ENCODE results near the gene SARS1. TPM values are rescaled to one million over a fixed set of nuclear protein-coding genes. Genes with fewer than 3 reads are reported as not detected.

Gene SARS1
- total RNA-seq, 1 donor from 2014 or later = 348 TPM

GRCh38 chr1:109229531-109230127 is 15.9 kb downstream of the SARS1 start:
- TF ChIP-seq, protein P1, sequence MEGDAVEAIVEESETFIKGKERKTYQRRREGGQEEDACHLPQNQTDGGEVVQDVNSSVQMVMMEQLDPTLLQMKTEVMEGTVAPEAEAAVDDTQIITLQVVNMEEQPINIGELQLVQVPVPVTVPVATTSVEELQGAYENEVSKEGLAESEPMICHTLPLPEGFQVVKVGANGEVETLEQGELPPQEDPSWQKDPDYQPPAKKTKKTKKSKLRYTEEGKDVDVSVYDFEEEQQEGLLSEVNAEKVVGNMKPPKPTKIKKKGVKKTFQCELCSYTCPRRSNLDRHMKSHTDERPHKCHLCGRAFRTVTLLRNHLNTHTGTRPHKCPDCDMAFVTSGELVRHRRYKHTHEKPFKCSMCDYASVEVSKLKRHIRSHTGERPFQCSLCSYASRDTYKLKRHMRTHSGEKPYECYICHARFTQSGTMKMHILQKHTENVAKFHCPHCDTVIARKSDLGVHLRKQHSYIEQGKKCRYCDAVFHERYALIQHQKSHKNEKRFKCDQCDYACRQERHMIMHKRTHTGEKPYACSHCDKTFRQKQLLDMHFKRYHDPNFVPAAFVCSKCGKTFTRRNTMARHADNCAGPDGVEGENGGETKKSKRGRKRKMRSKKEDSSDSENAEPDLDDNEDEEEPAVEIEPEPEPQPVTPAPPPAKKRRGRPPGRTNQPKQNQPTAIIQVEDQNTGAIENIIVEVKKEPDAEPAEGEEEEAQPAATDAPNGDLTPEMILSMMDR (IDR thresholded peaks at IDR 0.05) = no peak
- Mint-ChIP-seq H3K4me3 (ENCODE audit: unreplicated experiment) (no peak overlapping the region), H3K27ac (ENCODE audit: unreplicated experiment) (no peak overlapping the region), H3K27me3 (ENCODE audit: low read depth) (no peaks in the 10 kb centered on the region), H3K36me3 (ENCODE audit: low read depth) (peaks cover 38% of the 10 kb centered on the region), H3K9me3 (ENCODE audit: low read depth) (no peaks in the 10 kb centered on the region), H3K4me1 (ENCODE audit: low read depth) (peaks cover 22% of the 10 kb centered on the region)
- DNase-seq (ENCODE audit: low spot score) = no peak

- TF ChIP-seq, protein P1 (IDR thresholded peaks at IDR 0.05) = no peak
- DNase-seq (ENCODE audit: low spot score) = no peak
- Mint-ChIP-seq H3K4me3 (ENCODE audit: unreplicated experiment) (no peak overlapping the region), H3K36me3 (ENCODE audit: low read depth) (peaks cover 42% of the 10 kb centered on the region), H3K27ac (ENCODE audit: unreplicated experiment) (no peak overlapping the region), H3K9me3 (ENCODE audit: low read depth) (no peaks in the 10 kb centered on the region), H3K4me1 (ENCODE audit: low read depth) (peaks cover 12% of the 10 kb centered on the region), H3K27me3 (ENCODE audit: low read depth) (no peaks in the 10 kb centered on the region)
These were observed 17.3 kb downstream of the SARS1 start for GRCh38 chr1:109231066-109231465.

DNA sequence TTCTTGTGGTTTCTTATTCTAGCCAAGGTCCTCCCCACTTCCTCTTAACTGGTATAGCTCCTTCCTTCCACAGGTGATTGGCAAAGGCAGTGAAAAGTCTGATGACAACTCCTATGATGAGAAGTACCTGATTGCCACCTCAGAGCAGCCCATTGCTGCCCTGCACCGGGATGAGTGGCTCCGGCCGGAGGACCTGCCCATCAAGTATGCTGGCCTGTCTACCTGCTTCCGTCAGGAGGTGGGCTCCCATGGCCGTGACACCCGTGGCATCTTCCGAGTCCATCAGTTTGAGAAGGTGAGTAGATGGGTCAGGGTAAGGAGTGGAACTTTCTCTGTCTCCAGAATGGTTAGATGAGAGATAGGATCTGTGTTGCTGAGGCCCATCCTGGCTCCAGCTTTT is 21.4 kb downstream of the SARS1 start:
- Mint-ChIP-seq H3K9me3 (ENCODE audit: low read depth) (no peaks in the 10 kb centered on the region), H3K27ac (ENCODE audit: unreplicated experiment) (no peak overlapping the region), H3K4me1 (ENCODE audit: low read depth) (peaks cover 15% of the 10 kb centered on the region), H3K36me3 (ENCODE audit: low read depth) (peaks cover 56% of the 10 kb centered on the region), H3K4me3 (ENCODE audit: unreplicated experiment) (no peak overlapping the region), H3K27me3 (ENCODE audit: low read depth) (no peaks in the 10 kb centered on the region)
- TF ChIP-seq, protein P1 (IDR thresholded peaks at IDR 0.05) = no peak
- DNase-seq (ENCODE audit: low spot score) = no peak

DNA sequence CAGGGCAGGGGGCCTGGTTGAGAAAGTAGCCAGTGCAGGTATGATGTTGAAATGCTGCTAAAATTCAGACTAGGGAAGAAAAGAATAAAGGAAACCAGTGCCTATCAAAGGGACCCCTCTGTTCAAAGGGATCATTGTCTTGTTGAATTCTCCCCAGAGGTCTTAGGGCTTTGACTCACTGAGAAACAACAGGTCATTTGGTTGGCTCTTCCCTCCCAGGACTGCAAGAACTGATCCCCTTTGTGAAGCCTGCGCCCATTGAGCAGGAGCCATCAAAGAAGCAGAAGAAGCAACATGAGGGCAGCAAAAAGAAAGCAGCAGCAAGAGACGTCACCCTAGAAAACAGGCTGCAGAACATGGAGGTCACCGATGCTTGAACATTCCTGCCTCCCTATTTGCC is 23.8 kb downstream of the SARS1 start:
- H3K9me3 Mint-ChIP-seq (ENCODE audit: low read depth) = no peaks in the 10 kb centered on the region
- TF ChIP-seq, protein P1 (IDR thresholded peaks at IDR 0.05) = no peak
- DNase-seq (ENCODE audit: low spot score) = no peak
- H3K27me3 Mint-ChIP-seq (ENCODE audit: low read depth) = no peaks in the 10 kb centered on the region
- H3K4me3 Mint-ChIP-seq (ENCODE audit: unreplicated experiment) = no peak overlapping the region
- peak overlapping the region; percentile 50 for H3K27ac Mint-ChIP-seq (ENCODE audit: unreplicated experiment)
- H3K36me3 Mint-ChIP-seq (ENCODE audit: low read depth) = peaks cover 41% of the 10 kb centered on the region
- peaks cover 37% of the 10 kb centered on the region for H3K4me1 Mint-ChIP-seq (ENCODE audit: low read depth)

DNA sequence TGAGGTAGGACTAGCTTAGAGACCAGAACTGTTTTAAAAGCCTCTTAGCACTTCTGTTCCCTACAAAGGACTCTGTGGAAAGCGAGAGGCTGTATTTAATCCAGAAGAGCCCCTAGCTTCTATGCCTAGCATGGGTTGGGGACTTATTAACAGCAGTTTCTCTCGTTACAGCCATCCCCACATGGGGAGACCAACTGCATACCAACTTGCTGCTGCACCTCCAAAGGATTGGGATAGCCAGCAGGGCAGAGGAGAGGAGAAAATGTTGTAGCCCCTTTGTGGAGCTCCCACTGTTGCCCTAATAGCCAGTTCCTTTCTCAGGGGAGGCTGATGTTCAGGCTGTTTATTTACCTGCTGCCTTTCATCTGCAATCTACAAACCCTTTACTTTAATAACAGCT is 24.7 kb downstream of the SARS1 start:
- H3K27me3 Mint-ChIP-seq (ENCODE audit: low read depth) = no peaks in the 10 kb centered on the region
- peaks cover 39% of the 10 kb centered on the region for H3K4me1 Mint-ChIP-seq (ENCODE audit: low read depth)
- H3K27ac Mint-ChIP-seq (ENCODE audit: unreplicated experiment) = no peak overlapping the region
- no peaks in the 10 kb centered on the region for H3K9me3 Mint-ChIP-seq (ENCODE audit: low read depth)
- H3K4me3 Mint-ChIP-seq (ENCODE audit: unreplicated experiment) = no peak overlapping the region
- peaks cover 37% of the 10 kb centered on the region for H3K36me3 Mint-ChIP-seq (ENCODE audit: low read depth)
- TF ChIP-seq, protein P1 (IDR thresholded peaks at IDR 0.05) = no peak
- DNase-seq (ENCODE audit: low spot score) = no peak

All from chondrocyte (in vitro differentiated cells).